DND-41 (cell line): ENCODE measurements around the gene MCHR1.

Experiments
- ATAC-seq: fragments of 200-7000 bp; cut with Tn5 transposase; 3 replicates; pipeline ENCODE4 v1.9.1; 2021; ENCODE audit warnings: low read depth; ENCODE audit not compliant: insufficient read depth
- DNase-seq: peaks from one replicate; pipeline ENCODE4 v3.0.0-alpha.2; 2020
- H2AFZ ChIP-seq: 2 replicates; pipeline ENCODE4 v1.6.0; 2012; ENCODE audit warnings: low read depth, low read length
- H3K27ac ChIP-seq: 2 replicates; pipeline ENCODE4 v1.5.1; 2012; ENCODE audit warnings: low read length, inconsistent platforms
- H3K27me3 ChIP-seq: fragments of 200-600 bp; sonication (generic); 2 replicates; pipeline ENCODE4 v1.6.0; 2012; ENCODE audit warnings: low read length, mild to moderate bottlenecking, inconsistent platforms; ENCODE audit not compliant: insufficient read depth, poor library complexity
- H3K36me3 ChIP-seq: 2 replicates; pipeline ENCODE4 v1.5.1; 2012; ENCODE audit warnings: low read length, inconsistent platforms; ENCODE audit not compliant: insufficient read depth
- H3K4me1 ChIP-seq: 2 replicates; pipeline ENCODE4 v1.5.1; 2012; ENCODE audit warnings: mild to moderate bottlenecking, low read length; ENCODE audit not compliant: insufficient read depth
- H3K4me2 ChIP-seq: 2 replicates; pipeline ENCODE4 v1.6.0; 2012; ENCODE audit warnings: mild to moderate bottlenecking, moderate library complexity, low read length, inconsistent platforms; ENCODE audit not compliant: insufficient read depth
- H3K4me3 ChIP-seq, 2 experiments: fragments of 200-600 bp in 1 of 2; shearing (Covaris generic) in 1 of 2; 2 replicates each; pipeline ENCODE4 v1.5.1; 2012 to 2016; ENCODE audit warnings: inconsistent platforms in 2 of 2, low read length in 2 of 2, mild to moderate bottlenecking in 2 of 2, low read depth in 1 of 2, moderate library complexity in 1 of 2
- H3K79me2 ChIP-seq: 2 replicates; pipeline ENCODE4 v1.6.0; 2012; ENCODE audit warnings: low read length, inconsistent platforms; ENCODE audit not compliant: insufficient read depth
- H3K9ac ChIP-seq: 2 replicates; pipeline ENCODE4 v1.6.0; 2012; ENCODE audit warnings: low read depth, mild to moderate bottlenecking, inconsistent platforms, low read length, moderate library complexity
- H3K9me3 ChIP-seq: 2 replicates; pipeline ENCODE4 v1.5.1; 2012; ENCODE audit warnings: low read length, moderate library complexity, mild to moderate bottlenecking, inconsistent platforms; ENCODE audit not compliant: insufficient read depth, severe bottlenecking
- H4K20me1 ChIP-seq: 2 replicates; pipeline ENCODE4 v1.6.0; 2012; ENCODE audit warnings: low read length; ENCODE audit not compliant: insufficient read depth
- CTCF ChIP-seq: IDR thresholded peaks from 2 replicates; pipeline ENCODE4 v1.5.1; 2012; ENCODE audit warnings: borderline replicate concordance, low read length, moderate library complexity, mild to moderate bottlenecking; ENCODE audit not compliant: poor library complexity, severe bottlenecking; ENCODE audit errors: extremely low read depth
- EZH2 ChIP-seq: IDR thresholded peaks from 3 replicates; pipeline ENCODE4 v1.6.1; 2012; ENCODE audit warnings: borderline replicate concordance, low read depth, mild to moderate bottlenecking, moderate library complexity, low read length, inconsistent platforms; ENCODE audit not compliant: severe bottlenecking

Gene MCHR1

DNA sequence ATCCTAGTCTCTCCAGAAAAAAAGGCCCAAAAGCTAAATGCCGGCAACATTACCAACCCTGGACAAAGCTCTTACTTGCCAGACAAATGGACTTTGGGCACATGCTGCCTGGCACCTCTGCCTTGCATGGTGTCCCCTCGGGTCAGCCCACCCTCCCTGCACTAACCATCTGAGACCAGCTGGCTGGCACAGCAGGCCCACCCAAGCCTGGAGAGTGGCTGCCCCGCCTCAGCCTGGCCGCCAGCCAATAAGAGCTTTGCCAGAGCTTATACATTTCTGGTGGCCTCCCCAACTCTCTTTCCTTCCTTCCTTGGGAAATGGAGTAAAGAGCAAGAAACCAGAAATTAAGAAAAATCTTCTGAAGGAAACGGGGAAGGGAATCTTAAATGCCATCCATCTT, 24.5 kb downstream of the MCHR1 start:
- H3K36me3 ChIP-seq: no peaks in the 10 kb centered on the region
- no peaks in the 10 kb centered on the region for H4K20me1 ChIP-seq
- H3K4me2 ChIP-seq: no peak overlapping the region
- H3K27ac ChIP-seq: no peak overlapping the region
- no peaks in the 10 kb centered on the region for H3K79me2 ChIP-seq
- ATAC-seq: no peak
- no peaks in the 10 kb centered on the region for H3K4me1 ChIP-seq
- H3K27me3 ChIP-seq: no peaks in the 10 kb centered on the region
- H2AFZ ChIP-seq: no peak overlapping the region
- DNase-seq: no peak
- no peak overlapping the region for H3K4me3 ChIP-seq
- H3K9ac ChIP-seq: no peak overlapping the region
- TF ChIP-seq CTCF: no peak
- TF ChIP-seq EZH2: no peak
- peaks cover 9% of the 10 kb centered on the region for H3K9me3 ChIP-seq

- no peak overlapping the region for H3K27ac ChIP-seq
- no peaks in the 10 kb centered on the region for H3K79me2 ChIP-seq
- H4K20me1 ChIP-seq: no peaks in the 10 kb centered on the region
- no peak for ATAC-seq
- DNase-seq: no peak
- no peak overlapping the region for H3K9ac ChIP-seq
- no peaks in the 10 kb centered on the region for H3K36me3 ChIP-seq
- TF ChIP-seq EZH2: no peak
- TF ChIP-seq CTCF: no peak
- H3K4me3 ChIP-seq: no peak overlapping the region
- no peak overlapping the region for H2AFZ ChIP-seq
- no peaks in the 10 kb centered on the region for H3K27me3 ChIP-seq
- peaks cover 9% of the 10 kb centered on the region for H3K9me3 ChIP-seq
- no peaks in the 10 kb centered on the region for H3K4me1 ChIP-seq
- no peak overlapping the region for H3K4me2 ChIP-seq
Measured at GRCh38 chr22:40705918-40706682, 26.8 kb downstream of the MCHR1 start.

GRCh38 chr22:40707154-40707553, 27.9 kb downstream of the MCHR1 start:
- H3K4me2 ChIP-seq: no peak overlapping the region
- TF ChIP-seq CTCF (no peak), EZH2 (no peak)
- ATAC-seq: no peak
- no peaks in the 10 kb centered on the region for H4K20me1 ChIP-seq
- no peaks in the 10 kb centered on the region for H3K36me3 ChIP-seq
- no peak overlapping the region for H3K9ac ChIP-seq
- peaks cover 9% of the 10 kb centered on the region for H3K9me3 ChIP-seq
- no peaks in the 10 kb centered on the region for H3K79me2 ChIP-seq
- no peak overlapping the region for H3K4me3 ChIP-seq
- peaks cover 3% of the 10 kb centered on the region; the same call in 1 of the 2 replicates for H3K4me1 ChIP-seq
- no peak for DNase-seq
- no peak overlapping the region for H3K27ac ChIP-seq
- H3K27me3 ChIP-seq: no peaks in the 10 kb centered on the region
- H2AFZ ChIP-seq: no peak overlapping the region

GRCh38 chr22:40708177-40708576, 28.9 kb downstream of the MCHR1 start:
- DNase-seq (no peak), ATAC-seq (no peak)
- H3K4me2 ChIP-seq: no peak overlapping the region
- H3K36me3 ChIP-seq: no peaks in the 10 kb centered on the region
- H3K27me3 ChIP-seq: no peaks in the 10 kb centered on the region
- no peak for TF ChIP-seq CTCF
- TF ChIP-seq EZH2: no peak
- peaks cover 3% of the 10 kb centered on the region; the same call in 1 of the 2 replicates for H3K4me1 ChIP-seq
- no peaks in the 10 kb centered on the region for H3K79me2 ChIP-seq
- H2AFZ ChIP-seq: no peak overlapping the region
- no peaks in the 10 kb centered on the region for H4K20me1 ChIP-seq
- peaks cover 9% of the 10 kb centered on the region for H3K9me3 ChIP-seq
- H3K27ac ChIP-seq: no peak overlapping the region
- no peak overlapping the region for H3K4me3 ChIP-seq
- H3K9ac ChIP-seq: no peak overlapping the region
